Left lung (tissue), 10 donors: ENCODE measurements around the gene JPH2. TPM values are rescaled to one million over a fixed set of nuclear protein-coding genes. Genes with fewer than 3 reads are reported as not detected.

ENCODE experiments used
- ATAC-seq: fragments of 200-7000 bp; cut with Tn5 transposase; one replicate; pipeline ENCODE4 v1.9.1; 2020; ENCODE audit warnings: moderate library complexity
- DNase-seq, 4 donors: peaks; one replicate each; pipeline ENCODE4 v3.0.0-alpha.2; 2013 to 2020
- H3K27ac ChIP-seq, 2 donors: fragments of 200-600 bp; sonication (generic) in 1 of 2; one replicate each; pipeline versions ENCODE4 v1.5.0 to v1.8.0; 2020 to 2021
- H3K27me3 ChIP-seq, 2 donors: fragments of 200-600 bp; sonication (generic) in 1 of 2; one replicate each; pipeline versions ENCODE4 v1.5.0 to v1.8.0; 2020 to 2021
- H3K36me3 ChIP-seq, 2 donors: fragments of 200-600 bp; sonication (generic) in 1 of 2; one replicate each; pipeline versions ENCODE4 v1.5.0 to v1.8.0; 2020 to 2021
- H3K4me1 ChIP-seq, 2 donors: fragments of 200-600 bp; one replicate each; pipeline ENCODE4 v1.8.0; 2021
- H3K4me3 ChIP-seq, 2 donors: fragments of 200-600 bp; sonication (generic) in 1 of 2; one replicate each; pipeline versions ENCODE4 v1.5.0 to v1.8.0; 2020 to 2021; ENCODE audit warnings: mild to moderate bottlenecking in 1 of 2
- H3K9me3 ChIP-seq, 2 donors: fragments of 200-600 bp; sonication (generic) in 1 of 2; one replicate each; pipeline versions ENCODE4 v1.5.0 to v1.8.0; 2020 to 2021
- intact Hi-C, 2 donors: fragments of 100-400 bp; cut with DNase I; formaldehyde crosslinking; loops; one replicate each; pipeline versions ENCODE4 v1.11.2 to v1.14.2; 2022
- polyA plus RNA-seq, 6 donors: library from polyadenylated mRNA; unstranded; fragments of 120-200 nt; gene quantifications; one replicate each; pipeline ENCODE4 v1.2.1, GENCODE V29; 2013; ENCODE audit not compliant: insufficient read length in 6 of 6
- total RNA-seq, 2 donors: library from RNA; stranded (reverse); fragmentation: NEBNext Ultra II Directional; extraction: Animal tissue kit (Norgen Biotek cat#: 25700); gene quantifications; one replicate each; pipeline ENCODE4 v1.2.1, GENCODE V29; 2021
- TF ChIP-seq, protein P1 (sequence below), 2 donors: fragments of 200-600 bp; sonication (generic) in 1 of 2; IDR thresholded peaks; one replicate each; pipeline versions ENCODE4 v1.5.0 to v1.8.0; 2021; ENCODE audit warnings: antibody characterized with exemption in 2 of 2
- donor health status: DM: no; HTN: yes; CAD: no.
- donor health status: DM: no; HTN: no; CAD: no.

Gene JPH2
- total and polyA plus RNA-seq, 8 donors = 0.83 to 7.4 (median 1.4) TPM

DNA sequence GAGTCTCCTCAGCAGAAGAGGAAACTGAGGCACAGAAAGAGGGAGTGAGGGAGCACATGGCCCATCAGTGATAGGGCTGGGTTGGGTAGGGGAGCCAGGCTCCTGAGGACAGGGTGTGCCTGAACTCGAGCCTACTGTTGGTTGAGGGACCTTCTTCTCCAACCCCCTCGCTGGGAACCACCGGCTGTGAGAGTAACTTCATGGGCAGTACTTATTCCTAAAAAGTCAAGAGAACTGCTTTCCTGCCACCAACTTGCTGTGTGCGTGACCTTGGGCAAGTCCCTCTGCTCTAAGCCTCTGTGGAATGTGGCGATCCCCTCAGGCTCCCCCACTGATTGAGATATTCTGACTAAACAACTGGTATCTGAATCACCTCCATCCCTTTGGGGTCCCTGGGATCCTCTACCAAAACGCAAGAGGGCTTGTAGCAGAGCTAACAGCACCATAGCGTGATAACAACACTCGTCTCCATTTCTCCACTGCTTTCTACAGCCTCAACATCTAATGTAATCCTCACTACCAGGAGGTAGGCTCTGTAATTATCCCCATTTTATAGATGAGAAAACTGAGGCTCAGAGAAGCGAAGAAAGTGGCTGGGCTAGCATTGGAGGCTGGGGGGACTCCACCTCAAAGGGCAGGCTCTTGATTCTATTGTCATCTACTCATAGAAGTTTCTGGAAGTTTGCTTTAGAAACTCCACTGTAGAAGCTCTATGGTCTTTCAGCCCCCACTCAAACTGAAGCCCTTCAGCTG is 76.0 kb downstream of the JPH2 start:
- TF ChIP-seq, protein P1, sequence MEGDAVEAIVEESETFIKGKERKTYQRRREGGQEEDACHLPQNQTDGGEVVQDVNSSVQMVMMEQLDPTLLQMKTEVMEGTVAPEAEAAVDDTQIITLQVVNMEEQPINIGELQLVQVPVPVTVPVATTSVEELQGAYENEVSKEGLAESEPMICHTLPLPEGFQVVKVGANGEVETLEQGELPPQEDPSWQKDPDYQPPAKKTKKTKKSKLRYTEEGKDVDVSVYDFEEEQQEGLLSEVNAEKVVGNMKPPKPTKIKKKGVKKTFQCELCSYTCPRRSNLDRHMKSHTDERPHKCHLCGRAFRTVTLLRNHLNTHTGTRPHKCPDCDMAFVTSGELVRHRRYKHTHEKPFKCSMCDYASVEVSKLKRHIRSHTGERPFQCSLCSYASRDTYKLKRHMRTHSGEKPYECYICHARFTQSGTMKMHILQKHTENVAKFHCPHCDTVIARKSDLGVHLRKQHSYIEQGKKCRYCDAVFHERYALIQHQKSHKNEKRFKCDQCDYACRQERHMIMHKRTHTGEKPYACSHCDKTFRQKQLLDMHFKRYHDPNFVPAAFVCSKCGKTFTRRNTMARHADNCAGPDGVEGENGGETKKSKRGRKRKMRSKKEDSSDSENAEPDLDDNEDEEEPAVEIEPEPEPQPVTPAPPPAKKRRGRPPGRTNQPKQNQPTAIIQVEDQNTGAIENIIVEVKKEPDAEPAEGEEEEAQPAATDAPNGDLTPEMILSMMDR (IDR thresholded peaks at IDR 0.05) = no peak
- intact Hi-C loops = no loop called here
- H3K27ac ChIP-seq = no peak overlapping the region

DNA sequence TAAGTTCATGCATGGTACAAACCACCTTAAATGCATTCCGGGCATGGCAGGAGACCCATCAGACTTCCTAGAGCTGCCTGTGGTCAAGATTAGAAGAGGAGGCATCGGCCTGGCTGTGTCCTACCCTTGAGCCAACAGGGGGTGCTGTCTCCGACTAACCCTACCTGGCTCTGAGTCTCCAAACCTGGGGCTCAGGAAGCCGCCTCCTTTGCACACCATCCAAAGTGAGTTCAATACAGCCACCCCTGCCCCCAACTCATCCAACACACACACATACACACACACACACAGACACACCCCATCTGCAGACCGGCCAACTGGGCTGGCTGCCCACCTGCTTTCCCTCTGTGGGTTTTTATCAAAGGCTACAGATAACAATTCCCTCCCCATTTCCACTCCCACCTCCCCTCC is 77.0 kb downstream of the JPH2 start:
- Histone ChIP-seq H3K9me3 (peaks cover 0 to 8% of the 10 kb centered on the region in 2 donors), H3K27me3 (peaks cover 0 to 35% of the 10 kb centered on the region in 2 donors), H3K4me3 (no peak overlapping the region), H3K27ac (no peak overlapping the region), H3K36me3 (no peaks in the 10 kb centered on the region), H3K4me1 (no peaks in the 10 kb centered on the region)
- no peak for DNase-seq
- intact Hi-C loops = no loop called here
- ATAC-seq = no peak
- TF ChIP-seq, protein P1 (IDR thresholded peaks at IDR 0.05) = no peak

More for the DNA sequence above, 76.0 kb downstream of the JPH2 start:
- no peak overlapping the region for H3K4me3 ChIP-seq
- ATAC-seq (no peak), DNase-seq (no peak)
- H3K9me3 ChIP-seq = peaks cover 0 to 8% of the 10 kb centered on the region in 2 donors
- no peaks in the 10 kb centered on the region for H3K4me1 ChIP-seq
- peaks cover 10 to 42% of the 10 kb centered on the region in 2 donors for H3K27me3 ChIP-seq
- H3K36me3 ChIP-seq = no peaks in the 10 kb centered on the region

DNA sequence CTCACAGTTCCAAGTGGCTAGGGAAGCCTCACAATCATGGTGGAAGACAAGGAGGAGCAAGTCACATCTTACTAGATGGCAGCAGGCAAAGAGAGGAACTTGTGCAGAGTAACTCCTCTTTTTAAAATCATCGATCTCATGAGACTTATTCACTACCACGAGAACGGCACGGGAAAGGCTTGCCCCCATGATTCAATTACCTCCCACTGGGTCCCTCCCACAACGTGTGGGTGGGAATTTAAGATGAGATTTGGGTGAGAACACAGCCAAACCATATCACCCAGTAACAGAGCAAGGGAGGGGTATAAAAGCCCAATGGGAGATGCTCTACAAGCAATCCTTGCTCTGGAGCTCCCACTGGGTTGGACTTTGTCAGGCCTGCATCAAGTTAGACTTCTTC is 80.4 kb downstream of the JPH2 start:
- H3K4me1 ChIP-seq = no peaks in the 10 kb centered on the region
- H3K9me3 ChIP-seq = peaks cover 0 to 13% of the 10 kb centered on the region in 2 donors
- TF ChIP-seq, protein P1 (IDR thresholded peaks at IDR 0.05) = no peak
- no peak overlapping the region for H3K4me3 ChIP-seq
- ATAC-seq (no peak), DNase-seq (no peak)
- H3K27me3 ChIP-seq = peaks cover 0 to 33% of the 10 kb centered on the region in 2 donors
- intact Hi-C loops = no loop called here
- H3K27ac ChIP-seq = no peak overlapping the region
- H3K36me3 ChIP-seq = no peaks in the 10 kb centered on the region

DNA sequence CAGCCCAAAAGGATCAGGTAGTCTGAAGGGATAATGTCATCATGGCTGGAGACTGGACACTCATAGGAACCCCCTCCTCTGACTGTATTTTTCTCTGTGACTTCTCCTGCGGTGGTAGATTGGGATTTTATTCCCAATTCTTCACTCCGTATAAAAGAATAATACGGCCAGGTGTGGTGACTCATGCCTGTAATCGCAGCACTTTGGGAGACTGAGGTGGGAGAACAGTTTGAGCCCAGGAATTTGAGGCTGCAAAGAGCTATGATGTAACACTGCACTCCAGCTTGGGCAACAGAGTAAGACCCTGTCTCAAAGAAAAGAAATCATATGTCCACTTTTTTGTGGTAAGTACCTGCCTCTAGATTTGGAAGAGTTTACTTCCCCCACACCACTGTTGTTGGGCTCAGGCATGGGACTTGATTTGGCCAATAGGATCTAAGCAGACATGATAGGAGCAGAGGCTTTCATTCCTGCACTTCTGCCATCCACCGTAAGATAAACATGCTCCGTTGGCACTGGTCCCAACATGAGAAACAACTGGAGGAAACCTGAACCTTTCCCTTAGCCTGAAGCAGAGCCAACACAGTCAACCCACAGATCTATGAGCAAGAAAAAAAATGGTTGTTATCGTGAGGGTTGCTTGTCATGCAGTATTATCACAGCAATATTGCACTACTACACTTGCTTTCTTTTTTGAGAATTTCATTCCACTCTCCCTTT is 82.0 kb downstream of the JPH2 start:
- Histone ChIP-seq H3K9me3 (peaks cover 0 to 13% of the 10 kb centered on the region in 2 donors), H3K27me3 (peaks cover 0 to 18% of the 10 kb centered on the region in 2 donors), H3K27ac (no peak overlapping the region), H3K36me3 (no peaks in the 10 kb centered on the region), H3K4me3 (no peak overlapping the region), H3K4me1 (no peaks in the 10 kb centered on the region)
- TF ChIP-seq, protein P1 (IDR thresholded peaks at IDR 0.05) = no peak
- DNase-seq (no peak), ATAC-seq (no peak)
- intact Hi-C loops = no loop called here

DNA sequence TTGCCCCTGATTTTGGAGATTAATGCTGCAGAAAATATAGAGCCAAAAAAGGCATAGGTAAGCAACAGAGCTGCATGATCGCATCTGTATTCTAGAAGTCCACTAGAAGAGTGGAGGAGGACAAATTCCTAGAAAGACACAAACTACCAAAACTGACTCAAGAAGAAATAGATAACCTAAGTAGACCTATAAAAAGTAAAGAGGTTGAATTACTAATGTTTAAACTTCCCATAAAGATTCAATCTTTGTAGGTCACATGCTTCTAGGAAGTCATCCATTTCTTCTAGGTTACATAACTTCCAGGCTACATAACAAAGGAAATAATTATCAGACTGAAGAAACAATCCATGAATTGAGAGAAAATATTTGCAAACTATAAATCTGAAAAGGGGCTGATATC is 84.4 kb downstream of the JPH2 start:
- Histone ChIP-seq H3K4me3 (no peak overlapping the region), H3K4me1 (no peaks in the 10 kb centered on the region), H3K9me3 (peaks cover 0 to 6% of the 10 kb centered on the region in 2 donors), H3K27me3 (peaks cover 0 to 14% of the 10 kb centered on the region in 2 donors), H3K27ac (no peak overlapping the region), H3K36me3 (no peaks in the 10 kb centered on the region)
- DNase-seq (no peak), ATAC-seq (no peak)
- intact Hi-C loops = no loop called here
- TF ChIP-seq, protein P1 (IDR thresholded peaks at IDR 0.05) = no peak
